NCI-H1417 treated with DMSO at 0.1 percent for 48 hours (cell line): ENCODE measurements around the gene KIAA0232.
"Not testable (repeated sequence)": the region's sequence is repeated elsewhere in the genome, so short reads cannot be mapped to it uniquely, and the experiment has no call there.

Experiments used
- DNase-seq: peaks from one replicate; lab custom pipeline; 2025; lab: John Stamatoyannopoulos, UW

KIAA0232 gene

GRCh38 chr4:6812766-6813165, 30.2 kb downstream of the KIAA0232 start:
- DNase-seq: no peak

GRCh38 chr4:6813725-6814124, 31.2 kb downstream of the KIAA0232 start:
- no peak for DNase-seq

GRCh38 chr4:6815029-6815836, 32.7 kb downstream of the KIAA0232 start:
- no peak for DNase-seq

GRCh38 chr4:6819295-6819694, 36.8 kb downstream of the KIAA0232 start:
- DNase-seq: no peak

- DNase-seq: no peak
Observed at GRCh38 chr4:6820695-6821094, 38.2 kb downstream of the KIAA0232 start.

GRCh38 chr4:6824071-6824470, 41.5 kb downstream of the KIAA0232 start:
- DNase-seq: no peak

GRCh38 chr4:6824772-6825402, 42.4 kb downstream of the KIAA0232 start:
- no peak for DNase-seq

- DNase-seq: no peak
Observed at GRCh38 chr4:6825403-6825802, 42.9 kb downstream of the KIAA0232 start.

- no peak for DNase-seq
Observed at GRCh38 chr4:6826781-6827508, 44.4 kb downstream of the KIAA0232 start.

GRCh38 chr4:6829086-6829485, 46.6 kb downstream of the KIAA0232 start:
- no peak for DNase-seq

GRCh38 chr4:6834867-6835266, 52.3 kb downstream of the KIAA0232 start:
- no peak for DNase-seq

GRCh38 chr4:6835616-6836015, 53.1 kb downstream of the KIAA0232 start:
- not testable (repeated sequence) for DNase-seq

GRCh38 chr4:6837106-6837505, 54.6 kb downstream of the KIAA0232 start:
- DNase-seq: not testable (repeated sequence)

- DNase-seq: no peak
Observed at GRCh38 chr4:6839579-6839978, 57.1 kb downstream of the KIAA0232 start.

- no peak for DNase-seq
Observed at GRCh38 chr4:6840062-6840976, 57.8 kb downstream of the KIAA0232 start.

- no peak for DNase-seq
Observed at GRCh38 chr4:6845027-6845426, 62.5 kb downstream of the KIAA0232 start.

GRCh38 chr4:6845574-6845973, 63.0 kb downstream of the KIAA0232 start:
- no peak for DNase-seq

GRCh38 chr4:6847178-6847577, 64.7 kb downstream of the KIAA0232 start:
- DNase-seq: no peak

GRCh38 chr4:6848717-6849305, 66.3 kb downstream of the KIAA0232 start:
- DNase-seq: no peak

GRCh38 chr4:6849691-6850090, 67.2 kb downstream of the KIAA0232 start:
- no peak for DNase-seq

GRCh38 chr4:6851431-6851830, 68.9 kb downstream of the KIAA0232 start:
- no peak for DNase-seq
